22Rv1 (cell line): ENCODE measurements around the gene CCNK.

Source experiments
- CTCF ChIP-seq: fragments of 450-650 bp; IDR thresholded peaks from 2 replicates; pipeline ENCODE4 v1.5.1; 2017; ENCODE audit warnings: mild to moderate bottlenecking
- ZFX ChIP-seq: fragments of 450-650 bp; IDR thresholded peaks from 2 replicates; pipeline ENCODE4 v1.6.1; 2017; ENCODE audit warnings: antibody characterized with exemption, borderline replicate concordance

GRCh38 chr14:99451234-99451633 is 30.0 kb upstream of the CCNK start:
- TF ChIP-seq CTCF (no peak), ZFX (no peak)
